HepG2 (cell line): Measurements from ENCODE around the gene RAB28.

ENCODE experiments used
- ATF7 ChIP-seq, 2 experiments: fragments of 450-650 bp in 1 of 2; sonication (generic) in 1 of 2; formaldehyde crosslinking in 1 of 2; IDR thresholded peaks; 2 replicates each; pipeline versions ENCODE4 v1.4.0 to v1.6.1; 2016 to 2020; ENCODE audit warnings: antibody characterized with exemption in 1 of 2, mild to moderate bottlenecking in 1 of 2, missing genetic modification reagents in 1 of 2
- CCDC6 ChIP-seq: sonication (generic); formaldehyde crosslinking; IDR thresholded peaks from 2 replicates; pipeline ENCODE4 v1.8.1; 2022; ENCODE audit warnings: mild to moderate bottlenecking, missing genetic modification reagents, moderate library complexity
- CTCF ChIP-seq: sonication (generic); formaldehyde crosslinking; IDR thresholded peaks from 2 replicates; pipeline ENCODE4 v1.5.0; 2020; ENCODE audit warnings: mild to moderate bottlenecking, missing genetic modification reagents, moderate library complexity
- EZH2 ChIP-seq: conservative IDR thresholded peaks from 2 replicates; pipeline ENCODE4 v1.6.1; 2012; ENCODE audit warnings: mild to moderate bottlenecking, low read depth, low read length, moderate library complexity
- KLF9 ChIP-seq: IDR thresholded peaks from 2 replicates; pipeline ENCODE4 v1.6.1; 2016; ENCODE audit warnings: low read depth
- MAX ChIP-seq: IDR thresholded peaks from 2 replicates; pipeline ENCODE4 v1.6.1; 2012; ENCODE audit warnings: inconsistent platforms
- MTF2 ChIP-seq: sonication (generic); formaldehyde crosslinking; IDR thresholded peaks from 2 replicates; pipeline ENCODE4 v1.5.0; 2020; ENCODE audit warnings: missing genetic modification reagents, borderline replicate concordance
- POLR2A ChIP-seq, 2 experiments: IDR thresholded peaks; 2 replicates each; pipeline ENCODE4 v1.6.1; 2011; ENCODE audit warnings: low read depth in 2 of 2, low read length in 2 of 2, mild to moderate bottlenecking in 1 of 2, moderate library complexity in 1 of 2; ENCODE audit not compliant: insufficient read depth in 1 of 2
- ZNF3 ChIP-seq: IDR thresholded peaks from 2 replicates; pipeline ENCODE4 v1.7.0; 2017; ENCODE audit warnings: inconsistent platforms

- TF ChIP-seq MAX, result no peak
- TF ChIP-seq EZH2, result no peak
- no peak for TF ChIP-seq CTCF
- TF ChIP-seq ZNF3 (CRISPR knock-in tag), result no peak
- TF ChIP-seq POLR2A (IDR thresholded peaks at IDR 0.05; ENCODE audit: insufficient read depth in 1 of 2, low read depth in 2 of 2, low read length in 2 of 2), result no peak
- no peak for TF ChIP-seq CCDC6 (CRISPR knock-in tag)
- no peak for TF ChIP-seq ATF7 (IDR thresholded peaks at IDR 0.05)
- TF ChIP-seq ATF7 (CRISPR knock-in tag; IDR thresholded peaks at IDR 0.05), result no peak
- no peak for TF ChIP-seq MTF2 (CRISPR knock-in tag)
- no peak for TF ChIP-seq KLF9
Measured at GRCh38 chr4:13529128-13529919, 45.2 kb upstream of the RAB28 start.
